Esophagus mucosa (tissue), 1 donor: ENCODE data around the gene HMGCS2. TPM values are rescaled to one million over a fixed set of nuclear protein-coding genes. Genes with fewer than 3 reads are reported as not detected.

Source experiments
- ATAC-seq: fragments of 200-7000 bp; cut with Tn5 transposase; one replicate; pipeline ENCODE4 v1.9.1; 2020
- total RNA-seq: library from RNA; stranded (reverse); gene quantifications from one replicate; pipeline ENCODE4 v1.2.4, GENCODE V29; 2023
- donor health status: DM: yes; HTN: yes; CAD: no.

Gene HMGCS2
- 0.76 TPM for total RNA-seq

- peak; percentile 55 for ATAC-seq
These were observed at the start of gene HMGCS2 for GRCh38 chr1:119768778-119769177. Gene HMGCS2, minus strand, starts transcription at chr1:119768905. Its CDS starts 61 bp downstream, at chr1:119768844.

GRCh38 chr1:119818181-119818580 lies 49.5 kb upstream of the HMGCS2 start:
- ATAC-seq, result no peak

- ATAC-seq, result no peak
These were observed 47.7 kb upstream of the HMGCS2 start for GRCh38 chr1:119816407-119816806.

GRCh38 chr1:119815928-119816327 lies 47.2 kb upstream of the HMGCS2 start:
- no peak for ATAC-seq

- no peak for ATAC-seq
These were observed 46.7 kb upstream of the HMGCS2 start for GRCh38 chr1:119815361-119815760.

GRCh38 chr1:119814288-119814687 lies 45.6 kb upstream of the HMGCS2 start:
- no peak for ATAC-seq

GRCh38 chr1:119811985-119812557 lies 43.4 kb upstream of the HMGCS2 start:
- no peak for ATAC-seq

GRCh38 chr1:119811387-119811786 lies 42.7 kb upstream of the HMGCS2 start, which contains the start of gene REG4:
Gene REG4, minus strand, starts transcription at chr1:119811460. Its CDS starts 2,691 bp downstream, at chr1:119808769.
- ATAC-seq, result no peak

GRCh38 chr1:119808972-119809550 lies 40.4 kb upstream of the HMGCS2 start:
- peak; percentile 67 for ATAC-seq

- no peak for ATAC-seq
These were observed 39.8 kb upstream of the HMGCS2 start for GRCh38 chr1:119808491-119808890.

GRCh38 chr1:119806489-119806888 lies 37.8 kb upstream of the HMGCS2 start:
- no peak for ATAC-seq

- no peak for ATAC-seq
These were observed 37.0 kb upstream of the HMGCS2 start for GRCh38 chr1:119805746-119806145.

GRCh38 chr1:119805247-119805646 lies 36.5 kb upstream of the HMGCS2 start:
- ATAC-seq, result no peak

GRCh38 chr1:119799599-119800177 lies 31.0 kb upstream of the HMGCS2 start:
- ATAC-seq, result no peak

GRCh38 chr1:119799003-119799402 lies 30.3 kb upstream of the HMGCS2 start:
- no peak for ATAC-seq

- no peak for ATAC-seq
These were observed 28.9 kb upstream of the HMGCS2 start for GRCh38 chr1:119797606-119798005.

GRCh38 chr1:119797162-119797561 lies 28.5 kb upstream of the HMGCS2 start:
- no peak for ATAC-seq

- no peak for ATAC-seq
These were observed 26.8 kb upstream of the HMGCS2 start for GRCh38 chr1:119795261-119796200.

- no peak for ATAC-seq
These were observed 26.2 kb upstream of the HMGCS2 start for GRCh38 chr1:119794876-119795240.

GRCh38 chr1:119794230-119794875 lies 25.6 kb upstream of the HMGCS2 start:
- no peak for ATAC-seq

- ATAC-seq, result peak; percentile 87
These were observed 22.7 kb upstream of the HMGCS2 start for GRCh38 chr1:119791377-119791776.

- ATAC-seq, result peak; percentile 89
These were observed 21.9 kb upstream of the HMGCS2 start for GRCh38 chr1:119790451-119791198.
